ENCODE data around the gene PLXDC1.

- TF ChIP-seq CTCF (IDR thresholded peaks at IDR 0.05), result no peak
- TF ChIP-seq POLR2A (IDR thresholded peaks at IDR 0.05), result no peak
Observed at GRCh38 chr17:39200957-39201510, 49.6 kb upstream of the PLXDC1 start.

All from adrenal gland (tissue), 5 donors.